ENCODE data around the gene SCN3A. TPM values are rescaled to one million over a fixed set of nuclear protein-coding genes. Genes with fewer than 3 reads are reported as not detected.

SCN3A gene
- total RNA-seq, 1 experiment from 2014 or later: not detected

DNA sequence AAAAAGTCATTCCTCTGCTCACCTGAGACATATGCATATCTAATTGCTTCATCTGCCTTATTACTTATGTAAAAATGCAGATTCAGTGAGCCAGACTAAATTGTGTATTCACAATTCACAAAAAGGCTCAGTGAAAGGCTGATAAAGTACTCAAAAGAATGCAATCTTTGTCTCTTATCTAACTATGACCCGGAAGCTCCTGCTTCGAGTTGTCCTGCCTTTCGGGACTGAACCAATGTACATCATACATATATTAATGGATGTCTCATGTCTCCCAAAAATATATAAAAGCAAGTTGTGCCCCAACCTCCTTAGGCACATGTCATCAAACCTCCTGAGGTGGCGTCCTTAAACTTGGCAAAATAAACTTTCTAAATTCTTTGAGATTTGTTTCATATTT is 120.5 kb downstream of the SCN3A start:
- H3K36me3 ChIP-seq (ENCODE audit: control insufficient read depth, insufficient read depth, low read length): no peaks in the 10 kb centered on the region
- DNase-seq (ENCODE audit: low read depth, low spot score) (no peak), ATAC-seq (no peak)
- intact Hi-C loops (cut with micrococcal nuclease; ENCODE audit: unreplicated experiment) (no loop called here), in situ Hi-C loops (cut with HindIII; ENCODE audit: low pct_unique_long_range_greater_than_20kb, low sequenced_read_pairs) (no loop called here)
- H3K27ac ChIP-seq (ENCODE audit: low read length): no peak overlapping the region
- no peaks in the 10 kb centered on the region for H3K4me1 ChIP-seq (ENCODE audit: control insufficient read depth, insufficient read depth, low read length)
- H3K27me3 ChIP-seq (ENCODE audit: control insufficient read depth, insufficient read depth, low read length): no peaks in the 10 kb centered on the region
- ChIA-PET POLR2A (no interaction called here), CTCF (no interaction called here)
- H3K9me3 ChIP-seq (ENCODE audit: control insufficient read depth, insufficient read depth, low read depth, low read length): no peaks in the 10 kb centered on the region
- TF ChIP-seq POLR2AphosphoS5 (IDR thresholded peaks at IDR 0.05; ENCODE audit: low read depth, low read length): no peak
- TF ChIP-seq, protein P1, sequence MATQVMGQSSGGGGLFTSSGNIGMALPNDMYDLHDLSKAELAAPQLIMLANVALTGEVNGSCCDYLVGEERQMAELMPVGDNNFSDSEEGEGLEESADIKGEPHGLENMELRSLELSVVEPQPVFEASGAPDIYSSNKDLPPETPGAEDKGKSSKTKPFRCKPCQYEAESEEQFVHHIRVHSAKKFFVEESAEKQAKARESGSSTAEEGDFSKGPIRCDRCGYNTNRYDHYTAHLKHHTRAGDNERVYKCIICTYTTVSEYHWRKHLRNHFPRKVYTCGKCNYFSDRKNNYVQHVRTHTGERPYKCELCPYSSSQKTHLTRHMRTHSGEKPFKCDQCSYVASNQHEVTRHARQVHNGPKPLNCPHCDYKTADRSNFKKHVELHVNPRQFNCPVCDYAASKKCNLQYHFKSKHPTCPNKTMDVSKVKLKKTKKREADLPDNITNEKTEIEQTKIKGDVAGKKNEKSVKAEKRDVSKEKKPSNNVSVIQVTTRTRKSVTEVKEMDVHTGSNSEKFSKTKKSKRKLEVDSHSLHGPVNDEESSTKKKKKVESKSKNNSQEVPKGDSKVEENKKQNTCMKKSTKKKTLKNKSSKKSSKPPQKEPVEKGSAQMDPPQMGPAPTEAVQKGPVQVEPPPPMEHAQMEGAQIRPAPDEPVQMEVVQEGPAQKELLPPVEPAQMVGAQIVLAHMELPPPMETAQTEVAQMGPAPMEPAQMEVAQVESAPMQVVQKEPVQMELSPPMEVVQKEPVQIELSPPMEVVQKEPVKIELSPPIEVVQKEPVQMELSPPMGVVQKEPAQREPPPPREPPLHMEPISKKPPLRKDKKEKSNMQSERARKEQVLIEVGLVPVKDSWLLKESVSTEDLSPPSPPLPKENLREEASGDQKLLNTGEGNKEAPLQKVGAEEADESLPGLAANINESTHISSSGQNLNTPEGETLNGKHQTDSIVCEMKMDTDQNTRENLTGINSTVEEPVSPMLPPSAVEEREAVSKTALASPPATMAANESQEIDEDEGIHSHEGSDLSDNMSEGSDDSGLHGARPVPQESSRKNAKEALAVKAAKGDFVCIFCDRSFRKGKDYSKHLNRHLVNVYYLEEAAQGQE (IDR thresholded peaks at IDR 0.05; ENCODE audit: insufficient read depth in 1 of 2, low read depth in 2 of 2, low read length in 1 of 2): no peak
- TF ChIP-seq TCF7L2 (IDR thresholded peaks at IDR 0.05; ENCODE audit: low read depth, low read length): no peak
- TF ChIP-seq, protein P2, sequence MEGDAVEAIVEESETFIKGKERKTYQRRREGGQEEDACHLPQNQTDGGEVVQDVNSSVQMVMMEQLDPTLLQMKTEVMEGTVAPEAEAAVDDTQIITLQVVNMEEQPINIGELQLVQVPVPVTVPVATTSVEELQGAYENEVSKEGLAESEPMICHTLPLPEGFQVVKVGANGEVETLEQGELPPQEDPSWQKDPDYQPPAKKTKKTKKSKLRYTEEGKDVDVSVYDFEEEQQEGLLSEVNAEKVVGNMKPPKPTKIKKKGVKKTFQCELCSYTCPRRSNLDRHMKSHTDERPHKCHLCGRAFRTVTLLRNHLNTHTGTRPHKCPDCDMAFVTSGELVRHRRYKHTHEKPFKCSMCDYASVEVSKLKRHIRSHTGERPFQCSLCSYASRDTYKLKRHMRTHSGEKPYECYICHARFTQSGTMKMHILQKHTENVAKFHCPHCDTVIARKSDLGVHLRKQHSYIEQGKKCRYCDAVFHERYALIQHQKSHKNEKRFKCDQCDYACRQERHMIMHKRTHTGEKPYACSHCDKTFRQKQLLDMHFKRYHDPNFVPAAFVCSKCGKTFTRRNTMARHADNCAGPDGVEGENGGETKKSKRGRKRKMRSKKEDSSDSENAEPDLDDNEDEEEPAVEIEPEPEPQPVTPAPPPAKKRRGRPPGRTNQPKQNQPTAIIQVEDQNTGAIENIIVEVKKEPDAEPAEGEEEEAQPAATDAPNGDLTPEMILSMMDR (IDR thresholded peaks at IDR 0.05): no peak
- TF ChIP-seq SIN3A (IDR thresholded peaks at IDR 0.05; ENCODE audit: borderline replicate concordance, insufficient read depth, low read depth, low read length): no peak
- no peak overlapping the region for H3K4me3 ChIP-seq (ENCODE audit: low read depth in 2 of 2, low read length in 2 of 2)
- BruUV-seq (replicated peaks): no TSS peak

DNA sequence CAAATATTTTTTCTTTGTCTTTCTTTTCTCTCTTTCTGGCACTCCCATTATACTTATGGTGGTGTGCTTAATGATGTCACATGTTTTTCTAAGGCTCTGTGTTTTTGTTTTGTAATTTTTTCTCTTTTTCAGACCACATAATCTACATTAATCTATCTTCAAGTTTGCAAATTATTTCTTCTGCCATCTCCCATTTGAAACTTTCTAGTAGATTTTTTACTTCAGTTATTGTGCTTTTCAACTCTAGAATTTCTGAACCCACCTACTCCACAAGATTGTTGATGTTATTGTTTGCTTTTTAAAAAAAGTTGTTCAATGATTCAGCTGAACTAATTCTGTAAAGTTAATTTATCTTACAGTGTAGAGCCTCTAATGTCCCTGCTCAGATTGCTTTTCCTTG is 121.4 kb downstream of the SCN3A start:
- H3K9me3 ChIP-seq (ENCODE audit: control insufficient read depth, insufficient read depth, low read depth, low read length): no peaks in the 10 kb centered on the region
- H3K4me3 ChIP-seq (ENCODE audit: low read depth in 2 of 2, low read length in 2 of 2): no peak overlapping the region
- no peak overlapping the region for H3K27ac ChIP-seq (ENCODE audit: low read length)
- no peak for ATAC-seq
- no peak for DNase-seq (ENCODE audit: low read depth, low spot score)
- no peaks in the 10 kb centered on the region for H3K27me3 ChIP-seq (ENCODE audit: control insufficient read depth, insufficient read depth, low read length)
- no TSS peak for BruUV-seq (replicated peaks)
- ChIA-PET POLR2A (no interaction called here), CTCF (no interaction called here)
- intact Hi-C loops (cut with micrococcal nuclease; ENCODE audit: unreplicated experiment): no loop called here
- TF ChIP-seq, protein P1 (IDR thresholded peaks at IDR 0.05; ENCODE audit: insufficient read depth in 1 of 2, low read depth in 2 of 2, low read length in 1 of 2): no peak
- no peak for TF ChIP-seq SIN3A (IDR thresholded peaks at IDR 0.05; ENCODE audit: borderline replicate concordance, insufficient read depth, low read depth, low read length)
- TF ChIP-seq, protein P2 (IDR thresholded peaks at IDR 0.05): no peak
- no peak for TF ChIP-seq TCF7L2 (IDR thresholded peaks at IDR 0.05; ENCODE audit: low read depth, low read length)
- TF ChIP-seq POLR2AphosphoS5 (IDR thresholded peaks at IDR 0.05; ENCODE audit: low read depth, low read length): no peak
- H3K4me1 ChIP-seq (ENCODE audit: control insufficient read depth, insufficient read depth, low read length): no peaks in the 10 kb centered on the region
- in situ Hi-C loops (cut with HindIII; ENCODE audit: low pct_unique_long_range_greater_than_20kb, low sequenced_read_pairs): no loop called here
- H3K36me3 ChIP-seq (ENCODE audit: control insufficient read depth, insufficient read depth, low read length): no peaks in the 10 kb centered on the region
